ENCODE measurements around the gene GRIN3A.

DNA sequence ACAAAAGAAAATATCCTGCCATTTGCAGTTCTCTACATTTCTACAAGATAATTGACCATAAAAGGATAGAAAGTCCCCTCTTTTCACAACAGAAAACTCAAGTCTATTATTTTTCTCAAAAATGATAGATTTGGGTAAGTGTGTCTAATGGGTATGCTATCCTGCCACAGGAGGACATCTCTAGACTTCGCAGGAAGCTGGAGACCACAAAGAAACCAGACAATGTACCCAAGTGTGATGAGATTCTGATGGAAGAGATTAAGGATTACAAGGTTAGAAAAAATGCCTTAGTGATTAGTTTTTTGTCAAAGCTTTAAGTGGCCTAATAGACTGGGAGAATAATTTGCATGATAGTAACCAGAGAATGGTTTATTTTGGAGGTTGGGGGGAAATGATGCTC is 176.7 kb downstream of the GRIN3A start:
- TF ChIP-seq POLR2A (IDR thresholded peaks at IDR 0.05) (no peak), CTCF (IDR thresholded peaks at IDR 0.05) (no peak), POLR2AphosphoS5 (IDR thresholded peaks at IDR 0.05) (no peak)
